Measurements from ENCODE around the gene PC. TPM values are rescaled to one million over a fixed set of nuclear protein-coding genes. Genes with fewer than 3 reads are reported as not detected.

The PC gene
- total RNA-seq, 2 experiments from 2014 or later = 5.6 to 6.5 TPM

GRCh38 chr11:66987924-66988637 is 29.9 kb upstream of the PC start:
- ChIA-PET CTCF (no interaction called here), POLR2A (no interaction called here)
- no peak for DNase-seq
- H3K4me1 Mint-ChIP-seq (ENCODE audit: low read depth) = peaks cover 3% of the 10 kb centered on the region
- no peak for TF ChIP-seq CTCF (IDR thresholded peaks at IDR 0.05)
- no peaks in the 10 kb centered on the region for H3K9me3 Mint-ChIP-seq
- no peaks in the 10 kb centered on the region for H3K36me3 Mint-ChIP-seq (ENCODE audit: low read depth)
- no peak overlapping the region for H3K4me3 Mint-ChIP-seq
- H3K27me3 Mint-ChIP-seq = peaks cover 8% of the 10 kb centered on the region
- intact Hi-C loops (cut with micrococcal nuclease) = no loop called here
- ATAC-seq = no peak
- H3K27ac Mint-ChIP-seq = no peak overlapping the region

- ATAC-seq = no peak
- H3K27me3 Mint-ChIP-seq = peaks cover 9% of the 10 kb centered on the region
- CTCF ChIA-PET = no interaction called here
Observed at GRCh38 chr11:66987158-66987620, 29.0 kb upstream of the PC start.

GRCh38 chr11:66986178-66986545 is 28.0 kb upstream of the PC start:
- intact Hi-C loops (cut with micrococcal nuclease) = no loop called here
- Mint-ChIP-seq H3K36me3 (ENCODE audit: low read depth) (no peaks in the 10 kb centered on the region), H3K27me3 (peaks cover 8% of the 10 kb centered on the region), H3K27ac (no peak overlapping the region), H3K9me3 (no peaks in the 10 kb centered on the region), H3K4me3 (no peak overlapping the region), H3K4me1 (ENCODE audit: low read depth) (peaks cover 7% of the 10 kb centered on the region)
- DNase-seq (no peak), ATAC-seq (no peak)
- ChIA-PET POLR2A (no interaction called here), CTCF (interaction anchor here (1.1 kb wide), 1 partner anchor 9 kb away, joined by 3 read pairs; no protein-coding TSS in a partner anchor)
- no peak for TF ChIP-seq CTCF (IDR thresholded peaks at IDR 0.05)

More at GRCh38 chr11:66987158-66987620, 29.0 kb upstream of the PC start:
- Mint-ChIP-seq H3K27ac (no peak overlapping the region), H3K36me3 (ENCODE audit: low read depth) (no peaks in the 10 kb centered on the region), H3K9me3 (no peaks in the 10 kb centered on the region), H3K4me3 (no peak overlapping the region), H3K4me1 (ENCODE audit: low read depth) (peaks cover 4% of the 10 kb centered on the region)
- intact Hi-C loops (cut with micrococcal nuclease) = no loop called here
- TF ChIP-seq CTCF (IDR thresholded peaks at IDR 0.05) = no peak
- POLR2A ChIA-PET = no interaction called here
- no peak for DNase-seq

GRCh38 chr11:66985508-66986177 is 27.5 kb upstream of the PC start:
- ChIA-PET CTCF (interaction anchor here (1.1 kb wide), 1 partner anchor 9 kb away, joined by 3 read pairs; no protein-coding TSS in a partner anchor), POLR2A (no interaction called here)
- intact Hi-C loops (cut with micrococcal nuclease) = no loop called here
- no peak overlapping the region for H3K4me3 Mint-ChIP-seq
- DNase-seq (no peak), ATAC-seq (no peak)
- no peak for TF ChIP-seq CTCF (IDR thresholded peaks at IDR 0.05)
- no peak overlapping the region for H3K27ac Mint-ChIP-seq
- peaks cover 7% of the 10 kb centered on the region for H3K4me1 Mint-ChIP-seq (ENCODE audit: low read depth)
- H3K9me3 Mint-ChIP-seq = no peaks in the 10 kb centered on the region
- peaks cover 8% of the 10 kb centered on the region for H3K27me3 Mint-ChIP-seq
- H3K36me3 Mint-ChIP-seq (ENCODE audit: low read depth) = no peaks in the 10 kb centered on the region

GRCh38 chr11:66983275-66983924 is 25.2 kb upstream of the PC start:
- ATAC-seq = no peak
- peaks cover 7% of the 10 kb centered on the region for H3K4me1 Mint-ChIP-seq (ENCODE audit: low read depth)
- intact Hi-C loops (cut with micrococcal nuclease) = no loop called here
- H3K27me3 Mint-ChIP-seq = peaks cover 8% of the 10 kb centered on the region
- no peaks in the 10 kb centered on the region for H3K36me3 Mint-ChIP-seq (ENCODE audit: low read depth)
- TF ChIP-seq CTCF (IDR thresholded peaks at IDR 0.05) = no peak
- H3K4me3 Mint-ChIP-seq = no peak overlapping the region
- peaks cover 3% of the 10 kb centered on the region for H3K9me3 Mint-ChIP-seq
- POLR2A ChIA-PET = no interaction called here
- CTCF ChIA-PET = no interaction called here
- no peak overlapping the region for H3K27ac Mint-ChIP-seq
- DNase-seq = no peak
